ENCODE data around the gene PRUNE2. TPM values are rescaled to one million over a fixed set of nuclear protein-coding genes. Genes with fewer than 3 reads are reported as not detected.

The PRUNE2 gene
- total RNA-seq, 2 donors from 2014 or later = 0.45 to 0.57 TPM

GRCh38 chr9:76646249-76646648 lies 259.7 kb downstream of the PRUNE2 start:
- no peak overlapping the region for H3K4me3 Mint-ChIP-seq
- H3K27ac Mint-ChIP-seq = no peak overlapping the region
- H3K9me3 Mint-ChIP-seq = no peaks in the 10 kb centered on the region
- ATAC-seq (no peak), DNase-seq (ENCODE audit: low spot score) (no peak)
- H3K36me3 Mint-ChIP-seq = no peaks in the 10 kb centered on the region
- peaks cover 20 to 23% of the 10 kb centered on the region in 2 donors for H3K4me1 Mint-ChIP-seq (ENCODE audit: low read depth in 2 of 2)
- peaks cover 0 to 3% of the 10 kb centered on the region in 2 donors for H3K27me3 Mint-ChIP-seq

- Mint-ChIP-seq H3K27me3 (peaks cover 0 to 3% of the 10 kb centered on the region in 2 donors), H3K36me3 (no peaks in the 10 kb centered on the region)
- no peak for ATAC-seq
Observed at GRCh38 chr9:76644647-76645250, 261.2 kb downstream of the PRUNE2 start.

DNA sequence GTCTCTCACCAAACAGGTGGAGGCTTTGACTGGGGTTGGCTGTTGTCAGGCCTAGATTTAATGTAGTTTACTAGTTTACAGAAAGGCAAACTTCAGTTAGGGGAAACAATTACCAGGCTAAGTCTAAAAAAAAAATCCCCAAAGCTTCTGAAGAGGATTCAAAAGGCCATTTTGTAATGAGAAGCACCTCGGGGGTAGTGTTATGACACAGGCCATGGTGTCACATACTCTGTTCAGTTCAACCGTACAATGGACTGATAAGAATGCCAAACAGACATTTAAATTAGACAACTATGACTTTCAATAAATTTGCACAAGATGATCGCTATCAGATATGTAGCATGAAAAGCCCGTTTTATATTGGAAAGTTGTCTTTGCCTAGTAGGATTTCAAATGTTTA lies 261.7 kb downstream of the PRUNE2 start:
- DNase-seq (ENCODE audit: low spot score) = no peak
- Mint-ChIP-seq H3K27me3 (peaks cover 0 to 3% of the 10 kb centered on the region in 2 donors), H3K36me3 (no peaks in the 10 kb centered on the region), H3K27ac (no peak overlapping the region), H3K4me1 (ENCODE audit: low read depth in 2 of 2) (peaks cover 13 to 14% of the 10 kb centered on the region in 2 donors), H3K9me3 (no peaks in the 10 kb centered on the region), H3K4me3 (no peak overlapping the region)
- no peak for ATAC-seq

More at GRCh38 chr9:76644647-76645250, 261.2 kb downstream of the PRUNE2 start:
- Mint-ChIP-seq H3K9me3 (no peaks in the 10 kb centered on the region), H3K27ac (peak overlapping the region in 1 of 2 donors; percentile 30), H3K4me3 (no peak overlapping the region), H3K4me1 (ENCODE audit: low read depth in 2 of 2) (peaks cover 13 to 14% of the 10 kb centered on the region in 2 donors)
- no peak for DNase-seq (ENCODE audit: low spot score)

DNA sequence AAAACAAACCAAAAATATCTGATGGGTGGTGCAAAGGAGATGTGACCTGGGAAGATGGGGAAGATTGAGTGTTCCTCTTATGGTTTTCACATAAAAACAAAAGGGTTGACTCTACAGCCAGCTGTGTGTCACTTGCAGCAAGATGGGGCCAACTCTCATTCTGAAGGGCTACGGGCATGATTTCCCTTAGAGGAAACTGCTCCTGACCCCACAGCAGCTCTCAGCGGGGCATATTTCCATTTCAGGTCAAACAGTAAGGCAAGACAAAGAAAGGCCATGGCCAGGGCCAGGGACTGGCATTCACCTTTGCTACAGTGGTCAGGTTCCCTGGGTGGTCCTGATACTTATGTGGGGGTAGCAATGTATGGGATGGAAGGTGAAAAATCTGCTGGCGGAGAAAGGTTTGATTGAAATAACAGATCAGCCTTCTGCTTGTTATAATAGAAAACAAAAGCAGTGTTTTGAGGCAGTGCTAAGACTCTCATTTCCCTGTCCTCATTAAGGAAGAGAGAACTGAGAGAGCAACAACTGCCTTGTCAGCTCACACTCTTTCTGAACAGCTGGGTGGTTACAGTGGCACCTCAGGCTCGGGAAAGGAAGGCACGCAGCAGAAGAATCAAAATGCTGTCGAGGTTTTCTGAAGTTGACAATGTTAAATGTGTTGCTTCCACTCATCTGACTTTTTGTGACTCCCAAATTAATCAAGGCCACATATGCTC lies 262.4 kb downstream of the PRUNE2 start:
- Mint-ChIP-seq H3K27ac (peak overlapping the region; percentile 16 to 49), H3K9me3 (no peaks in the 10 kb centered on the region), H3K4me3 (no peak overlapping the region), H3K27me3 (peaks cover 0 to 3% of the 10 kb centered on the region in 2 donors), H3K36me3 (no peaks in the 10 kb centered on the region), H3K4me1 (ENCODE audit: low read depth in 2 of 2) (peaks cover 13 to 14% of the 10 kb centered on the region in 2 donors)
- ATAC-seq (no peak), DNase-seq (ENCODE audit: low spot score) (no peak)

DNA sequence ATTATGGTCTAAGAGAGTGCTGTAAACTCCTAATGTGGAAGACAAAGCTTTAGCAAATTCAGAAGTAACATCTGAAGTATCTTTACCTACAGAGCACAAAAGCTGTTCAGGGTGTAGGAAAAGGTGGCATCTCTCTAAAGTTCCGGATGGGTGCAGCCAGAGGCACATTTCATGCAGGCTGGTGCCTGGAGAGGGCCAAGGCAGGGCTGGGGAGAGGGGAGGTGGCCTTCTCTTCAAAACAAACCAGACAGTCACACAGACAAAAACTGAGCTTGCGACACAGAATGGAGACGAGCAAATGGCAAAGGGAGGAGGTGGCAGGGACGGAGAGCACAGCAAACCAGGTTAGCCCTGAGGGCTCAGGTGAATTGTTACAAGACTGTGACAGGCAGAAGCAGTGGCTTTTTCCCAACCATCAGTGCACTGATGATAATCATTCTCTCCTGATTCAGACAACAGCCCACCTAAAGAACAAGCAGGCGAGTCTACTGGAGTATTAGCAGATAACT lies 263.2 kb downstream of the PRUNE2 start:
- Mint-ChIP-seq H3K27ac (peak overlapping the region; percentile 9 to 49), H3K27me3 (peaks cover 0 to 3% of the 10 kb centered on the region in 2 donors), H3K4me1 (ENCODE audit: low read depth in 2 of 2) (peaks cover 13 to 19% of the 10 kb centered on the region in 2 donors), H3K9me3 (no peaks in the 10 kb centered on the region), H3K36me3 (no peaks in the 10 kb centered on the region), H3K4me3 (no peak overlapping the region)
- DNase-seq (ENCODE audit: low spot score) = no peak
- no peak for ATAC-seq

DNA sequence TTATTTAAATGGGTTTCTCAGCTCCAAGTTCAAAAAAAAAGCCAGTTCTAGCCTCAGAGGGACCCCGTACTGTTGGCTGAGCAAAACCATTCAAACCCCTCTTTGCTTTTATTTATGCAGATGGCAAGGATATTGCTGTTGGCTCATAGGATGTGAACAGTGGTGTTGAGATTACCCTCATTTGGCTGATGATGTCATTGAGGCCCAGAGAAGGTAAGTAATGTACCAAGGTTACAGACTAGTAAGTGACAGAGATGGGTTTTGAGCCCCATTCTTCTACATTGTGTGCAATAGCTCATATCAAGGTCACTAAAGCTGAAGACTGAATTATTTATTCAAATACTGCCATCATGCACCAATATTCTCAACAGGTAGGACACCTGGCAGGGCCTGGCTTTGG lies 263.8 kb downstream of the PRUNE2 start:
- no peak overlapping the region for H3K4me3 Mint-ChIP-seq
- peaks cover 18 to 25% of the 10 kb centered on the region in 2 donors for H3K4me1 Mint-ChIP-seq (ENCODE audit: low read depth in 2 of 2)
- H3K27me3 Mint-ChIP-seq = peaks cover 0 to 3% of the 10 kb centered on the region in 2 donors
- no peak for ATAC-seq
- no peak overlapping the region for H3K27ac Mint-ChIP-seq
- no peak for DNase-seq (ENCODE audit: low spot score)
- no peaks in the 10 kb centered on the region for H3K36me3 Mint-ChIP-seq
- no peaks in the 10 kb centered on the region for H3K9me3 Mint-ChIP-seq

- no peaks in the 10 kb centered on the region for H3K9me3 Mint-ChIP-seq
- ATAC-seq = no peak
Observed at GRCh38 chr9:76638001-76638400, 267.9 kb downstream of the PRUNE2 start.

GRCh38 chr9:76637416-76637815 lies 268.5 kb downstream of the PRUNE2 start:
- ATAC-seq (no peak), DNase-seq (ENCODE audit: low spot score) (no peak)
- peak overlapping the region in 1 of 2 donors; percentile 2 for H3K27ac Mint-ChIP-seq
- no peaks in the 10 kb centered on the region for H3K9me3 Mint-ChIP-seq
- H3K4me3 Mint-ChIP-seq = peak overlapping the region; percentile 2
- H3K36me3 Mint-ChIP-seq = no peaks in the 10 kb centered on the region
- peaks cover 6 to 11% of the 10 kb centered on the region in 2 donors for H3K4me1 Mint-ChIP-seq (ENCODE audit: low read depth in 2 of 2)
- H3K27me3 Mint-ChIP-seq = peaks cover 0 to 3% of the 10 kb centered on the region in 2 donors

More at GRCh38 chr9:76638001-76638400, 267.9 kb downstream of the PRUNE2 start:
- H3K27me3 Mint-ChIP-seq = peaks cover 0 to 3% of the 10 kb centered on the region in 2 donors
- no peak overlapping the region for H3K27ac Mint-ChIP-seq
- H3K4me3 Mint-ChIP-seq = no peak overlapping the region
- no peak for DNase-seq (ENCODE audit: low spot score)
- H3K4me1 Mint-ChIP-seq (ENCODE audit: low read depth in 2 of 2) = peaks cover 11 to 15% of the 10 kb centered on the region in 2 donors
- H3K36me3 Mint-ChIP-seq = no peaks in the 10 kb centered on the region

GRCh38 chr9:76634356-76635054 lies 271.4 kb downstream of the PRUNE2 start:
- H3K4me1 Mint-ChIP-seq (ENCODE audit: low read depth in 2 of 2) = peaks cover 18 to 25% of the 10 kb centered on the region in 2 donors
- no peaks in the 10 kb centered on the region for H3K36me3 Mint-ChIP-seq
- H3K27ac Mint-ChIP-seq = no peak overlapping the region
- H3K4me3 Mint-ChIP-seq = no peak overlapping the region
- ATAC-seq = peak in 1 of 2 donors; percentile 36
- no peaks in the 10 kb centered on the region for H3K9me3 Mint-ChIP-seq
- no peak for DNase-seq (ENCODE audit: low spot score)
- H3K27me3 Mint-ChIP-seq = peaks cover 0 to 2% of the 10 kb centered on the region in 2 donors

DNA sequence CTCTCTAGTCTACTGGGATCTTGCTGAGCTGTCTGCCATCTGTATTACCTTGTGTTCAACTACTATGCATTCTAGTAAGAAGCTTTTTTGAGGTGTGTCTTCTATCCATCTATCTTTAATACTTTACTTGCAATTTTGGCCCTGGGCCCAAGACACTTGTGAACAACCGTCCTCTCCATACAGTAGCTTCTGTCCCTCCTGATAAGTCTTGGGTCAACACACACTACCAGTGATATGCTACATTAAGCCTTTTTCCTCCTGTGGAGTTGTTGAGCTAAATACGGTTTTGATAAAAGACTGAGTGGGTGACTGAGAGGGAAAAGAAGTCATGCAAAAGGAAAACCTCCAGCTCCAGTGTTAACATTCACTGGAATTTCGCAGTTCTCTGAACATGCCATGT lies 275.0 kb downstream of the PRUNE2 start:
- H3K9me3 Mint-ChIP-seq = no peaks in the 10 kb centered on the region
- H3K27me3 Mint-ChIP-seq = peaks cover 0 to 2% of the 10 kb centered on the region in 2 donors
- peaks cover 14 to 22% of the 10 kb centered on the region in 2 donors for H3K4me1 Mint-ChIP-seq (ENCODE audit: low read depth in 2 of 2)
- no peak overlapping the region for H3K4me3 Mint-ChIP-seq
- ATAC-seq (no peak), DNase-seq (ENCODE audit: low spot score) (no peak)
- no peaks in the 10 kb centered on the region for H3K36me3 Mint-ChIP-seq
- H3K27ac Mint-ChIP-seq = no peak overlapping the region

GRCh38 chr9:76629205-76629990 lies 276.5 kb downstream of the PRUNE2 start:
- peak overlapping the region; percentile 25 for H3K4me3 Mint-ChIP-seq
- H3K9me3 Mint-ChIP-seq = no peaks in the 10 kb centered on the region
- H3K36me3 Mint-ChIP-seq = no peaks in the 10 kb centered on the region
- peaks cover 0 to 2% of the 10 kb centered on the region in 2 donors for H3K27me3 Mint-ChIP-seq
- H3K4me1 Mint-ChIP-seq (ENCODE audit: low read depth in 2 of 2) = peaks cover 14 to 22% of the 10 kb centered on the region in 2 donors
- DNase-seq (ENCODE audit: low spot score) (peak; percentile 63), ATAC-seq (peak; percentile 78 to 79)
- no peak overlapping the region for H3K27ac Mint-ChIP-seq

DNA sequence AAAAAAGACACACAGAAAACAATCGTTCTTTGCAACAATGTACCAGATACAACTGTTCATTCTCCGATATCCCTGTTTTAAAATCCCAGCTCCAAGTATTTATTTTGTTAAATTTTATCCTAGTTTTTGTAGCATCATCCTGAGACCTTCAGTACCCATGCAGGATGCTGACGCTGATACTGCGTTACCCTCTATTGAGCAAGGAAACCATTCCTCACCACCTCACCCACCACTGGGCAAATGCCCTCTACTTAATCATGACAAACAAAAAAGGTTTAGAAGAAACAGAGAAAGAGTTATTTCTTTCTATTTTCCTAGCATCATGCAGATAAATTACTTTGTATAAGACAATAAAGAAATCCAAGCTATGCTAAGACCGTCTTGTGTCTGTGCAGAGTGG lies 277.8 kb downstream of the PRUNE2 start:
- DNase-seq (ENCODE audit: low spot score) (no peak), ATAC-seq (no peak)
- H3K36me3 Mint-ChIP-seq = no peaks in the 10 kb centered on the region
- peaks cover 14 to 22% of the 10 kb centered on the region in 2 donors for H3K4me1 Mint-ChIP-seq (ENCODE audit: low read depth in 2 of 2)
- H3K9me3 Mint-ChIP-seq = no peaks in the 10 kb centered on the region
- H3K4me3 Mint-ChIP-seq = no peak overlapping the region
- H3K27ac Mint-ChIP-seq = no peak overlapping the region
- peaks cover 0 to 2% of the 10 kb centered on the region in 2 donors for H3K27me3 Mint-ChIP-seq

DNA sequence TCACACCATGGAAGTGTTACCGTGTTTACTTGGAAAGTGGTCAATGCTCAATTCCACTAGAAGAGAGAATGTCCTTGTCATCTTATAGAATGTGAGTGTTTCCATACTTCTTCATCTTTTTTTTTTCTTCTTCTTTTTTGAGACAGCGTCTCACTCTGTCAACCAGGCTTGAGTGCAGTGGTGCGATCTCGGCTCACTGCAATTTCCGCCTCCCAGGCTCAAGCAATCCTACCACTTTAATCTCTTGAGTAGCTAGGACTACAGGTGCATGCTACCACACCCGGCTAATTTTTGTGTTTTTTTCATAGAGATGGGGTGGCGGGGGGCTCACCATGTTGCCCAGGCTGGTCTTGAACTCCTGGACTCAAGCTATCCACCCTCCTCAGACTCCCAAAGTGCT lies 278.9 kb downstream of the PRUNE2 start:
- no peak overlapping the region for H3K27ac Mint-ChIP-seq
- no peaks in the 10 kb centered on the region for H3K9me3 Mint-ChIP-seq
- H3K27me3 Mint-ChIP-seq = peaks cover 0 to 3% of the 10 kb centered on the region in 2 donors
- H3K36me3 Mint-ChIP-seq = no peaks in the 10 kb centered on the region
- ATAC-seq = no peak
- no peak for DNase-seq (ENCODE audit: low spot score)
- peaks cover 15 to 22% of the 10 kb centered on the region in 2 donors for H3K4me1 Mint-ChIP-seq (ENCODE audit: low read depth in 2 of 2)
- H3K4me3 Mint-ChIP-seq = no peak overlapping the region

All from natural killer cell treated with Interleukin-12 subunit alpha and Interleukin-12 subunit beta and Interleukin-15 and Interleukin-18, amount 100 ng/mL, for 72 hours (primary cell).